ENCODE measurements around the gene CIB4. TPM values are rescaled to one million over a fixed set of nuclear protein-coding genes. Genes with fewer than 3 reads are reported as not detected.

Gene CIB4
- total and polyA plus RNA-seq, 9 of the 15 experiments (the other 6 are each of a cell fraction or from before 2014, with no cell fraction given), result not detected

- H3K4me3 ChIP-seq, result no peak overlapping the region
- FAIRE-seq (no peak), DNase-seq (ENCODE audit: extremely low read depth in 1 of 4, low spot score in 3 of 4) (no peak), ATAC-seq (no peak)
- H3K4me2 ChIP-seq (ENCODE audit: insufficient read depth, low read length), result no peak overlapping the region
- BruUV-seq (replicated peaks), result no TSS peak
- H3K27ac ChIP-seq (ENCODE audit: extremely low read depth, low read depth, low read length), result no peak overlapping the region
- H3K9ac ChIP-seq (ENCODE audit: insufficient read depth in 1 of 2, low read depth in 2 of 2, low read length in 2 of 2), result no peak overlapping the region
- 0 out of 2 replicates have a peak, but pooled peaks cover 3% of the 10 kb centered on the region for H3K9me3 ChIP-seq (replicated peaks; ENCODE audit: control insufficient read depth, insufficient read depth, low read depth, low read length)
- TF ChIP-seq ZNF695 (CRISPR knock-in tag; IDR thresholded peaks at IDR 0.05) (no peak), RHOXF2B (CRISPR knock-in tag; conservative IDR thresholded peaks at IDR 0.05) (no peak), SAFB2 (IDR thresholded peaks at IDR 0.05; ENCODE audit: borderline replicate concordance, low read depth, low read length, severe bottlenecking) (no peak), CHD7 (IDR thresholded peaks at IDR 0.05; ENCODE audit: low read depth, low read length) (no peak), ZNF778 (CRISPR knock-in tag; IDR thresholded peaks at IDR 0.05) (no peak), PHF21A (IDR thresholded peaks at IDR 0.05; ENCODE audit: borderline replicate concordance, low read depth) (no peak), STAG1 (CRISPR knock-in tag; IDR thresholded peaks at IDR 0.05; ENCODE audit: borderline replicate concordance) (no peak)
- H4K20me1 ChIP-seq (replicated peaks; ENCODE audit: control insufficient read depth, insufficient read depth, low read length), result no peaks in the 10 kb centered on the region
- in situ Hi-C loops (cut with MboI), result no loop called here
- H3K27me3 ChIP-seq (ENCODE audit: control insufficient read depth in 2 of 2, insufficient read depth in 2 of 2, low read length in 2 of 2), result peaks cover 16 to 51% of the 10 kb centered on the region in 2 experiments
- POLR2A ChIA-PET, result interaction anchor here (0.6 to 1.2 kb wide), 2 partner anchors 8 to 714 kb away, joined by 3 read pairs; no protein-coding TSS in a partner anchor
- no peaks in the 10 kb centered on the region for H3K79me2 ChIP-seq (ENCODE audit: control insufficient read depth, insufficient read depth, low read length)
- no peaks in the 10 kb centered on the region for H3K9me1 ChIP-seq (ENCODE audit: control insufficient read depth, insufficient read depth, low read length)
- intact Hi-C loops (cut with micrococcal nuclease), result no loop called here
- no peaks in the 10 kb centered on the region for H3K4me1 ChIP-seq (replicated peaks in 1 of 2; ENCODE audit: control insufficient read depth in 2 of 2, insufficient read depth in 2 of 2, low read length in 2 of 2)
- H2AFZ ChIP-seq (ENCODE audit: low read depth, low read length), result no peak overlapping the region
- CTCF ChIA-PET (ENCODE audit: low intra/inter-chr PET ratio), result no interaction called here
- no peaks in the 10 kb centered on the region for H3K36me3 ChIP-seq (ENCODE audit: control insufficient read depth, insufficient read depth, low read length)
- 0% methylated on average over 12 of the region's 14 CpGs for WGBS (ENCODE audit: insufficient coverage, low coverage, missing lambda C conversion rate)
These were observed 33.0 kb upstream of the CIB4 start for GRCh38 chr2:26674002-26674751.
